Measurements from ENCODE around the gene ST7.

DNA sequence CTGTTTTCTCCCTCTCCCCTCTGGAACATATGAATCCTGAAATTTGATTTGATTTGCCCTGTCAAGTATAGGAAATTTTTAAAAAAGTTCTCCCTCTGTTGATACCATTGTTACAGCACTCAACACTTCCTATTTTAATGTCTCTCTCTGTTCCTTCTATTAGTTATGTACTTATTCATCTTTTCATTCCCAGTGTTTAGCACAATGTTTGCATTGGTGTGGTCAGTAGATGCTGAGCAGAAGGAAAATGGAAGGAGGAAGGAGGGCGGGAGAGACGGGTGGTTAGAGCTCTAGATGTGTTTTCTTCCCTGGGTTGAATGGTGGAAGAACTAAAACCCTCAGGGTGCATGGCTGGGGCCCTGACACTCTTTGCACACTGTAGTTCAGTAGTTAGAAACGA is 290.1 kb downstream of the ST7 start:
- TF ChIP-seq, protein P1, sequence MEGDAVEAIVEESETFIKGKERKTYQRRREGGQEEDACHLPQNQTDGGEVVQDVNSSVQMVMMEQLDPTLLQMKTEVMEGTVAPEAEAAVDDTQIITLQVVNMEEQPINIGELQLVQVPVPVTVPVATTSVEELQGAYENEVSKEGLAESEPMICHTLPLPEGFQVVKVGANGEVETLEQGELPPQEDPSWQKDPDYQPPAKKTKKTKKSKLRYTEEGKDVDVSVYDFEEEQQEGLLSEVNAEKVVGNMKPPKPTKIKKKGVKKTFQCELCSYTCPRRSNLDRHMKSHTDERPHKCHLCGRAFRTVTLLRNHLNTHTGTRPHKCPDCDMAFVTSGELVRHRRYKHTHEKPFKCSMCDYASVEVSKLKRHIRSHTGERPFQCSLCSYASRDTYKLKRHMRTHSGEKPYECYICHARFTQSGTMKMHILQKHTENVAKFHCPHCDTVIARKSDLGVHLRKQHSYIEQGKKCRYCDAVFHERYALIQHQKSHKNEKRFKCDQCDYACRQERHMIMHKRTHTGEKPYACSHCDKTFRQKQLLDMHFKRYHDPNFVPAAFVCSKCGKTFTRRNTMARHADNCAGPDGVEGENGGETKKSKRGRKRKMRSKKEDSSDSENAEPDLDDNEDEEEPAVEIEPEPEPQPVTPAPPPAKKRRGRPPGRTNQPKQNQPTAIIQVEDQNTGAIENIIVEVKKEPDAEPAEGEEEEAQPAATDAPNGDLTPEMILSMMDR (conservative IDR thresholded peaks at IDR 0.05; ENCODE audit: low read depth in 2 of 2) = no peak
- TF ChIP-seq EZH2 (IDR thresholded peaks at IDR 0.05; ENCODE audit: low read depth, unreplicated experiment) (no peak), EZH2phosphoT487 (IDR thresholded peaks at IDR 0.05; ENCODE audit: unreplicated experiment) (no peak), POLR2AphosphoS5 (IDR thresholded peaks at IDR 0.05; ENCODE audit: low read depth) (no peak), CREB1 (CRISPR knock-in tag; IDR thresholded peaks at IDR 0.05; ENCODE audit: low read depth) (no peak), NANOG (IDR thresholded peaks at IDR 0.05; ENCODE audit: borderline replicate concordance) (no peak), ZNF114 (CRISPR knock-in tag; IDR thresholded peaks at IDR 0.05) (no peak), JUNB (IDR thresholded peaks at IDR 0.05; ENCODE audit: unreplicated experiment) (no peak), STAT1 (IDR thresholded peaks at IDR 0.05; ENCODE audit: unreplicated experiment) (no peak), ZNF331 (CRISPR knock-in tag; IDR thresholded peaks at IDR 0.05; ENCODE audit: low read depth) (no peak)
- TF ChIP-seq, protein P2, sequence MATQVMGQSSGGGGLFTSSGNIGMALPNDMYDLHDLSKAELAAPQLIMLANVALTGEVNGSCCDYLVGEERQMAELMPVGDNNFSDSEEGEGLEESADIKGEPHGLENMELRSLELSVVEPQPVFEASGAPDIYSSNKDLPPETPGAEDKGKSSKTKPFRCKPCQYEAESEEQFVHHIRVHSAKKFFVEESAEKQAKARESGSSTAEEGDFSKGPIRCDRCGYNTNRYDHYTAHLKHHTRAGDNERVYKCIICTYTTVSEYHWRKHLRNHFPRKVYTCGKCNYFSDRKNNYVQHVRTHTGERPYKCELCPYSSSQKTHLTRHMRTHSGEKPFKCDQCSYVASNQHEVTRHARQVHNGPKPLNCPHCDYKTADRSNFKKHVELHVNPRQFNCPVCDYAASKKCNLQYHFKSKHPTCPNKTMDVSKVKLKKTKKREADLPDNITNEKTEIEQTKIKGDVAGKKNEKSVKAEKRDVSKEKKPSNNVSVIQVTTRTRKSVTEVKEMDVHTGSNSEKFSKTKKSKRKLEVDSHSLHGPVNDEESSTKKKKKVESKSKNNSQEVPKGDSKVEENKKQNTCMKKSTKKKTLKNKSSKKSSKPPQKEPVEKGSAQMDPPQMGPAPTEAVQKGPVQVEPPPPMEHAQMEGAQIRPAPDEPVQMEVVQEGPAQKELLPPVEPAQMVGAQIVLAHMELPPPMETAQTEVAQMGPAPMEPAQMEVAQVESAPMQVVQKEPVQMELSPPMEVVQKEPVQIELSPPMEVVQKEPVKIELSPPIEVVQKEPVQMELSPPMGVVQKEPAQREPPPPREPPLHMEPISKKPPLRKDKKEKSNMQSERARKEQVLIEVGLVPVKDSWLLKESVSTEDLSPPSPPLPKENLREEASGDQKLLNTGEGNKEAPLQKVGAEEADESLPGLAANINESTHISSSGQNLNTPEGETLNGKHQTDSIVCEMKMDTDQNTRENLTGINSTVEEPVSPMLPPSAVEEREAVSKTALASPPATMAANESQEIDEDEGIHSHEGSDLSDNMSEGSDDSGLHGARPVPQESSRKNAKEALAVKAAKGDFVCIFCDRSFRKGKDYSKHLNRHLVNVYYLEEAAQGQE (IDR thresholded peaks at IDR 0.05; ENCODE audit: unreplicated experiment) = no peak
- TF ChIP-seq, protein P3, sequence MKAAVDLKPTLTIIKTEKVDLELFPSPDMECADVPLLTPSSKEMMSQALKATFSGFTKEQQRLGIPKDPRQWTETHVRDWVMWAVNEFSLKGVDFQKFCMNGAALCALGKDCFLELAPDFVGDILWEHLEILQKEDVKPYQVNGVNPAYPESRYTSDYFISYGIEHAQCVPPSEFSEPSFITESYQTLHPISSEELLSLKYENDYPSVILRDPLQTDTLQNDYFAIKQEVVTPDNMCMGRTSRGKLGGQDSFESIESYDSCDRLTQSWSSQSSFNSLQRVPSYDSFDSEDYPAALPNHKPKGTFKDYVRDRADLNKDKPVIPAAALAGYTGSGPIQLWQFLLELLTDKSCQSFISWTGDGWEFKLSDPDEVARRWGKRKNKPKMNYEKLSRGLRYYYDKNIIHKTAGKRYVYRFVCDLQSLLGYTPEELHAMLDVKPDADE (IDR thresholded peaks at IDR 0.05) = no peak
- TF ChIP-seq, protein P4, sequence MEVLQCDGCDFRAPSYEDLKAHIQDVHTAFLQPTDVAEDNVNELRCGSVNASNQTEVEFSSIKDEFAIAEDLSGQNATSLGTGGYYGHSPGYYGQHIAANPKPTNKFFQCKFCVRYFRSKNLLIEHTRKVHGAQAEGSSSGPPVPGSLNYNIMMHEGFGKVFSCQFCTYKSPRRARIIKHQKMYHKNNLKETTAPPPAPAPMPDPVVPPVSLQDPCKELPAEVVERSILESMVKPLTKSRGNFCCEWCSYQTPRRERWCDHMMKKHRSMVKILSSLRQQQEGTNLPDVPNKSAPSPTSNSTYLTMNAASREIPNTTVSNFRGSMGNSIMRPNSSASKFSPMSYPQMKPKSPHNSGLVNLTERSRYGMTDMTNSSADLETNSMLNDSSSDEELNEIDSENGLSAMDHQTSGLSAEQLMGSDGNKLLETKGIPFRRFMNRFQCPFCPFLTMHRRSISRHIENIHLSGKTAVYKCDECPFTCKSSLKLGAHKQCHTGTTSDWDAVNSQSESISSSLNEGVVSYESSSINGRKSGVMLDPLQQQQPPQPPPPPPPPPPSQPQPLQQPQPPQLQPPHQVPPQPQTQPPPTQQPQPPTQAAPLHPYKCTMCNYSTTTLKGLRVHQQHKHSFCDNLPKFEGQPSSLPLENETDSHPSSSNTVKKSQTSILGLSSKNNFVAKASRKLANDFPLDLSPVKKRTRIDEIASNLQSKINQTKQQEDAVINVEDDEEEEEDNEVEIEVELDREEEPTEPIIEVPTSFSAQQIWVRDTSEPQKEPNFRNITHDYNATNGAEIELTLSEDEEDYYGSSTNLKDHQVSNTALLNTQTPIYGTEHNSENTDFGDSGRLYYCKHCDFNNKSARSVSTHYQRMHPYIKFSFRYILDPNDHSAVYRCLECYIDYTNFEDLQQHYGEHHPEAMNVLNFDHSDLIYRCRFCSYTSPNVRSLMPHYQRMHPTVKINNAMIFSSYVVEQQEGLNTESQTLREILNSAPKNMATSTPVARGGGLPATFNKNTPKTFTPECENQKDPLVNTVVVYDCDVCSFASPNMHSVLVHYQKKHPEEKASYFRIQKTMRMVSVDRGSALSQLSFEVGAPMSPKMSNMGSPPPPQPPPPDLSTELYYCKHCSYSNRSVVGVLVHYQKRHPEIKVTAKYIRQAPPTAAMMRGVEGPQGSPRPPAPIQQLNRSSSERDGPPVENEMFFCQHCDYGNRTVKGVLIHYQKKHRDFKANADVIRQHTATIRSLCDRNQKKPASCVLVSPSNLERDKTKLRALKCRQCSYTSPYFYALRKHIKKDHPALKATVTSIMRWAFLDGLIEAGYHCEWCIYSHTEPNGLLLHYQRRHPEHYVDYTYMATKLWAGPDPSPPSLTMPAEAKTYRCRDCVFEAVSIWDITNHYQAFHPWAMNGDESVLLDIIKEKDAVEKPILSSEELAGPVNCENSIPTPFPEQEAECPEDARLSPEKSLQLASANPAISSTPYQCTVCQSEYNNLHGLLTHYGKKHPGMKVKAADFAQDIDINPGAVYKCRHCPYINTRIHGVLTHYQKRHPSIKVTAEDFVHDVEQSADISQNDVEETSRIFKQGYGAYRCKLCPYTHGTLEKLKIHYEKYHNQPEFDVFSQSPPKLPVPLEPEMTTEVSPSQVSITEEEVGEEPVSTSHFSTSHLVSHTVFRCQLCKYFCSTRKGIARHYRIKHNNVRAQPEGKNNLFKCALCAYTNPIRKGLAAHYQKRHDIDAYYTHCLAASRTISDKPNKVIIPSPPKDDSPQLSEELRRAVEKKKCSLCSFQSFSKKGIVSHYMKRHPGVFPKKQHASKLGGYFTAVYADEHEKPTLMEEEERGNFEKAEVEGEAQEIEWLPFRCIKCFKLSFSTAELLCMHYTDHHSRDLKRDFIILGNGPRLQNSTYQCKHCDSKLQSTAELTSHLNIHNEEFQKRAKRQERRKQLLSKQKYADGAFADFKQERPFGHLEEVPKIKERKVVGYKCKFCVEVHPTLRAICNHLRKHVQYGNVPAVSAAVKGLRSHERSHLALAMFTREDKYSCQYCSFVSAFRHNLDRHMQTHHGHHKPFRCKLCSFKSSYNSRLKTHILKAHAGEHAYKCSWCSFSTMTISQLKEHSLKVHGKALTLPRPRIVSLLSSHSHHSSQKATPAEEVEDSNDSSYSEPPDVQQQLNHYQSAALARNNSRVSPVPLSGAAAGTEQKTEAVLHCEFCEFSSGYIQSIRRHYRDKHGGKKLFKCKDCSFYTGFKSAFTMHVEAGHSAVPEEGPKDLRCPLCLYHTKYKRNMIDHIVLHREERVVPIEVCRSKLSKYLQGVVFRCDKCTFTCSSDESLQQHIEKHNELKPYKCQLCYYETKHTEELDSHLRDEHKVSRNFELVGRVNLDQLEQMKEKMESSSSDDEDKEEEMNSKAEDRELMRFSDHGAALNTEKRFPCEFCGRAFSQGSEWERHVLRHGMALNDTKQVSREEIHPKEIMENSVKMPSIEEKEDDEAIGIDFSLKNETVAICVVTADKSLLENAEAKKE (CRISPR knock-in tag; IDR thresholded peaks at IDR 0.05) = no peak
